Panc1 (cell line): ENCODE measurements around the gene GALNT18. TPM values are rescaled to one million over a fixed set of nuclear protein-coding genes. Genes with fewer than 3 reads are reported as not detected.
A peak's percentile ranks its signal among the peaks of the same experiment; 100 is the strongest.

Experiments
- ATAC-seq: fragments of 200-7000 bp; cut with Tn5 transposase; 2 replicates; pipeline ENCODE4 v1.9.1; 2020; ENCODE audit warnings: mild to moderate bottlenecking, moderate library complexity
- BruUV-seq: library from RNA; stranded (reverse); fragments of 400-500 nt; replicated peaks from 2 replicates; lab custom pipeline; 2021; lab: Mats Ljungman, UMichigan
- CTCF ChIA-PET: fragments of 300-600 bp; sonication (Branson Sonifier 250); formaldehyde crosslinking; loops from one replicate; lab custom pipeline; 2022; ENCODE audit warnings: antibody characterized with exemption; lab: Charles Lee
- POLR2A ChIA-PET: fragments of 300-600 bp; sonication (Branson Sonifier 250); formaldehyde crosslinking; loops from one replicate; lab custom pipeline; 2022; ENCODE audit warnings: antibody characterized with exemption; lab: Charles Lee
- DNase-seq: peaks from one replicate; pipeline ENCODE4 v3.0.0-alpha.2; 2010; ENCODE audit warnings: low read depth, low spot score
- H3K27ac ChIP-seq: 2 replicates; pipeline ENCODE4 v1.5.1; 2011; ENCODE audit warnings: mild to moderate bottlenecking, low read length, inconsistent platforms
- H3K27me3 ChIP-seq: fragments of 200-500 bp; sonication (Bioruptor generic); 2 replicates; pipeline ENCODE4 v1.6.0; 2014; ENCODE audit warnings: low read length, inconsistent platforms; ENCODE audit not compliant: control insufficient read depth, insufficient read depth
- H3K36me3 ChIP-seq: fragments of 200-500 bp; sonication (Bioruptor generic); 2 replicates; pipeline ENCODE4 v1.5.1; 2014; ENCODE audit warnings: inconsistent platforms, mild to moderate bottlenecking, low read length, moderate library complexity; ENCODE audit not compliant: control insufficient read depth, insufficient read depth
- H3K4me1 ChIP-seq: 2 replicates; pipeline ENCODE4 v1.5.1; 2011; ENCODE audit warnings: inconsistent platforms, mild to moderate bottlenecking, low read length, moderate library complexity; ENCODE audit not compliant: control insufficient read depth, insufficient read depth
- H3K4me3 ChIP-seq, 2 experiments: 2 replicates each; pipeline ENCODE4 v1.5.1; 2011 to 2012; ENCODE audit warnings: low read depth in 2 of 2, low read length in 2 of 2, mild to moderate bottlenecking in 2 of 2, inconsistent platforms in 1 of 2, moderate library complexity in 1 of 2
- H3K9me3 ChIP-seq: fragments of 200-500 bp; sonication (Bioruptor generic); 2 replicates; pipeline ENCODE4 v1.5.1; 2014; ENCODE audit warnings: low read depth, mild to moderate bottlenecking, inconsistent platforms, low read length, moderate library complexity; ENCODE audit not compliant: control insufficient read depth, insufficient read depth
- POLR2AphosphoS5 ChIP-seq: IDR thresholded peaks from 2 replicates; pipeline ENCODE4 v1.6.1; 2012; ENCODE audit warnings: mild to moderate bottlenecking, low read depth, low read length, moderate library complexity
- SIN3A ChIP-seq: IDR thresholded peaks from 2 replicates; pipeline ENCODE4 v1.6.1; 2012; ENCODE audit warnings: low read depth, mild to moderate bottlenecking, low read length, moderate library complexity, borderline replicate concordance; ENCODE audit not compliant: insufficient read depth
- TCF7L2 ChIP-seq: IDR thresholded peaks from 2 replicates; pipeline ENCODE4 v1.6.1; 2011; ENCODE audit warnings: mild to moderate bottlenecking, low read depth, low read length, inconsistent platforms
- in situ Hi-C: cut with HindIII; loops from 2 replicates; pipeline ENCODE4 v1.10.0; 2016; ENCODE audit warnings: low sequenced_read_pairs, low pct_unique_long_range_greater_than_20kb
- intact Hi-C: fragments of 100-400 bp; cut with micrococcal nuclease; formaldehyde crosslinking; loops from one replicate; pipeline ENCODE4 v1.10.0; 2022; ENCODE audit not compliant: unreplicated experiment
- total RNA-seq: library from RNA; stranded (reverse); gene quantifications from one replicate; pipeline ENCODE4 v1.2.1, GENCODE V29; 2021; ENCODE audit not compliant: unreplicated experiment
- TF ChIP-seq, protein P1 (sequence below): fragments of 450-650 bp; IDR thresholded peaks from 2 replicates; pipeline ENCODE4 v1.5.1; 2017; ENCODE audit warnings: mild to moderate bottlenecking
- TF ChIP-seq, protein P2 (sequence below), 2 experiments: IDR thresholded peaks; 2 replicates each; pipeline ENCODE4 v1.6.1; 2011 to 2012; ENCODE audit warnings: low read depth in 2 of 2, control low read depth in 1 of 2, low read length in 1 of 2, mild to moderate bottlenecking in 1 of 2, moderate library complexity in 1 of 2; ENCODE audit not compliant: insufficient read depth in 1 of 2

Gene GALNT18
- total RNA-seq, 1 experiment from 2014 or later = 8.6 TPM

DNA sequence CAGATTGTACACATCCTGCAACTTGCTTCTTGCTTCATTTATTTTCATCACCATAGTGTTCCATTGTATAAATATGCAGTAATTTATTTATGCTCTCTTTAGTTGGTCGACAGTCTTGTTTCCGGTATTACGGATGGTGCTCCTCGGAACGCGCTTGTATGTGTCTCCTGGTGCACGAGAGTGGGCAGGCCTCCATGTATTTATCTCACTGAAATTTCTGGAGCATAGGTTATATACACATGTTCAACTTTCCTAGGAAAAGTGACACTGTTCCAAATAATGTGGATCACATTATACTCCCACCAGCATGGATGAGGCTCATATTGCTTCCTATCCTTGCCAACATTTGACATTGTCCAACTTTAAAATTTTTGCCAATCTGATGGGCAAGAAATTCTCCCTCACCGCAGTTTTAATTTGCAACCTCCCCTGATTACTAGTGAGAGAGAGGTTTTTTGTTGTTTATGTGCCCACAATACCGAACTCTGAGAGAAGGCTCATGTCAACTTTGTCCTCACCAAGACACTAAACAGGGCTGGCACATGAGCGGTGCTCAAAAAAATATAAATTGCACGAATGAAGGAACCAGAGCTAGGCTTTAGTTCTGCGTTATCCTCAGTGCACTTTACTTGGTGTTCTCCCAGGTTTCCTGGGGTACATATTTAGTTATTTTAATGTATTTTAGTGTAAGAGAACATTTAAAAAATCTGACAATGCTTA, 272.5 kb downstream of the GALNT18 start:
- no peak for DNase-seq
- H3K27ac ChIP-seq = no peak overlapping the region
- TF ChIP-seq, protein P1, sequence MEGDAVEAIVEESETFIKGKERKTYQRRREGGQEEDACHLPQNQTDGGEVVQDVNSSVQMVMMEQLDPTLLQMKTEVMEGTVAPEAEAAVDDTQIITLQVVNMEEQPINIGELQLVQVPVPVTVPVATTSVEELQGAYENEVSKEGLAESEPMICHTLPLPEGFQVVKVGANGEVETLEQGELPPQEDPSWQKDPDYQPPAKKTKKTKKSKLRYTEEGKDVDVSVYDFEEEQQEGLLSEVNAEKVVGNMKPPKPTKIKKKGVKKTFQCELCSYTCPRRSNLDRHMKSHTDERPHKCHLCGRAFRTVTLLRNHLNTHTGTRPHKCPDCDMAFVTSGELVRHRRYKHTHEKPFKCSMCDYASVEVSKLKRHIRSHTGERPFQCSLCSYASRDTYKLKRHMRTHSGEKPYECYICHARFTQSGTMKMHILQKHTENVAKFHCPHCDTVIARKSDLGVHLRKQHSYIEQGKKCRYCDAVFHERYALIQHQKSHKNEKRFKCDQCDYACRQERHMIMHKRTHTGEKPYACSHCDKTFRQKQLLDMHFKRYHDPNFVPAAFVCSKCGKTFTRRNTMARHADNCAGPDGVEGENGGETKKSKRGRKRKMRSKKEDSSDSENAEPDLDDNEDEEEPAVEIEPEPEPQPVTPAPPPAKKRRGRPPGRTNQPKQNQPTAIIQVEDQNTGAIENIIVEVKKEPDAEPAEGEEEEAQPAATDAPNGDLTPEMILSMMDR = no peak
- TF ChIP-seq POLR2AphosphoS5 = no peak
- TF ChIP-seq, protein P2, sequence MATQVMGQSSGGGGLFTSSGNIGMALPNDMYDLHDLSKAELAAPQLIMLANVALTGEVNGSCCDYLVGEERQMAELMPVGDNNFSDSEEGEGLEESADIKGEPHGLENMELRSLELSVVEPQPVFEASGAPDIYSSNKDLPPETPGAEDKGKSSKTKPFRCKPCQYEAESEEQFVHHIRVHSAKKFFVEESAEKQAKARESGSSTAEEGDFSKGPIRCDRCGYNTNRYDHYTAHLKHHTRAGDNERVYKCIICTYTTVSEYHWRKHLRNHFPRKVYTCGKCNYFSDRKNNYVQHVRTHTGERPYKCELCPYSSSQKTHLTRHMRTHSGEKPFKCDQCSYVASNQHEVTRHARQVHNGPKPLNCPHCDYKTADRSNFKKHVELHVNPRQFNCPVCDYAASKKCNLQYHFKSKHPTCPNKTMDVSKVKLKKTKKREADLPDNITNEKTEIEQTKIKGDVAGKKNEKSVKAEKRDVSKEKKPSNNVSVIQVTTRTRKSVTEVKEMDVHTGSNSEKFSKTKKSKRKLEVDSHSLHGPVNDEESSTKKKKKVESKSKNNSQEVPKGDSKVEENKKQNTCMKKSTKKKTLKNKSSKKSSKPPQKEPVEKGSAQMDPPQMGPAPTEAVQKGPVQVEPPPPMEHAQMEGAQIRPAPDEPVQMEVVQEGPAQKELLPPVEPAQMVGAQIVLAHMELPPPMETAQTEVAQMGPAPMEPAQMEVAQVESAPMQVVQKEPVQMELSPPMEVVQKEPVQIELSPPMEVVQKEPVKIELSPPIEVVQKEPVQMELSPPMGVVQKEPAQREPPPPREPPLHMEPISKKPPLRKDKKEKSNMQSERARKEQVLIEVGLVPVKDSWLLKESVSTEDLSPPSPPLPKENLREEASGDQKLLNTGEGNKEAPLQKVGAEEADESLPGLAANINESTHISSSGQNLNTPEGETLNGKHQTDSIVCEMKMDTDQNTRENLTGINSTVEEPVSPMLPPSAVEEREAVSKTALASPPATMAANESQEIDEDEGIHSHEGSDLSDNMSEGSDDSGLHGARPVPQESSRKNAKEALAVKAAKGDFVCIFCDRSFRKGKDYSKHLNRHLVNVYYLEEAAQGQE (IDR thresholded peaks at IDR 0.05; ENCODE audit: insufficient read depth in 1 of 2, low read depth in 2 of 2, low read length in 1 of 2) = no peak
- no peak for ATAC-seq
- intact Hi-C loops = no loop called here
- ChIA-PET POLR2A (no interaction called here), CTCF (no interaction called here)
- in situ Hi-C loops = no loop called here
- no peak overlapping the region for H3K4me3 ChIP-seq
- H3K36me3 ChIP-seq = no peaks in the 10 kb centered on the region
- no peaks in the 10 kb centered on the region for H3K4me1 ChIP-seq
- H3K27me3 ChIP-seq = no peaks in the 10 kb centered on the region
- TSS peak; percentile 44 for BruUV-seq
- H3K9me3 ChIP-seq = no peaks in the 10 kb centered on the region

DNA sequence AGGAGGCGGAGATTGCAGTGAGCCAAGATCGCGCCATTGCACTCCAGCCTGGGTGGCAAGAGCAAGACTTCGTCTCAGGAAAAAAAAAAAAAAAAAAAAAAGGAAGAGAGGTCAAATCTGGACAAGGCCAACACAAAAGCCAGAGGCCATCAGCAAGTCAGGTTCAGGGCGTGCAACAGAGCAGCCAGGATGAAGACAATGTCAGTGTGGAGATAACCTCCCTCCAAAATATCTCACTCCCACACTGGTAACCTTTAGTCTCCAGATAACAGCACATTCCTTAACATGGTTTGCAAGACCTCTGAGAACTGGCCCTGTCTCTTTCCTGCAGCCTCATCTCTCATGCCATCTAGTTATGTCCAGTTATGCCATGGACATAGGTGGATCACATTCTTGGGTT, 273.5 kb downstream of the GALNT18 start:
- intact Hi-C loops (no loop called here), in situ Hi-C loops (no loop called here)
- TF ChIP-seq POLR2AphosphoS5 (no peak), TCF7L2 (no peak), SIN3A (no peak)
- TF ChIP-seq, protein P1 = no peak
- TF ChIP-seq, protein P2 (IDR thresholded peaks at IDR 0.05; ENCODE audit: insufficient read depth in 1 of 2, low read depth in 2 of 2, low read length in 1 of 2) = no peak
- no peaks in the 10 kb centered on the region for H3K4me1 ChIP-seq
- DNase-seq (no peak), ATAC-seq (no peak)
- H3K9me3 ChIP-seq = no peaks in the 10 kb centered on the region
- no peaks in the 10 kb centered on the region for H3K36me3 ChIP-seq
- no peak overlapping the region for H3K4me3 ChIP-seq
- CTCF ChIA-PET = no interaction called here
- POLR2A ChIA-PET = interaction anchor here (0.6 kb wide), 1 partner anchor 114 kb away, joined by 12 read pairs; no protein-coding TSS in a partner anchor
- H3K27me3 ChIP-seq = no peaks in the 10 kb centered on the region
- no peak overlapping the region for H3K27ac ChIP-seq
- BruUV-seq = no TSS peak
